Measurements from ENCODE around the gene FXYD2. TPM values are rescaled to one million over a fixed set of nuclear protein-coding genes. Genes with fewer than 3 reads are reported as not detected.

The FXYD2 gene
- total and polyA plus RNA-seq, 2 of the 13 experiments (the other 11 are each of a cell fraction or from before 2014, with no cell fraction given), result 45.9 to 106 TPM

DNA sequence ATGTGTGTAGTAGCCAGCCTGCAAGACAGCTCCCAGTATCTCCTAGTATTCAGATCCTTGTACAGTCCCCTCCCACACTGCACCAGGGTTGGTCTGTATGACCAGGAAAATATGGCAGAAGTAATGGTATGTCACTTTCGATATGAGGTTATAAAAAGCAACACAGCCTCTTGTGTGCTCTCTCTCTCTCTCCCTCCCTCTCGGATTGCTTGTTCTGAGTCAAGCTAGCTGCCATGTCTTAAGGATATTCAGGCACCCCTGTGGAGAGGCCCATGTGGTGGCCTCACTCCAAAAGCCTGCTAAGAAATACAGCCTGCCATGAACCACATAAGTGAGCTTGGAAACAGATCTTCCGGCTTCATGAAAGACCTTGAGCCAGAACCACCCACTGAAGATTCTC, 26.6 kb upstream of the FXYD2 start:
- in situ Hi-C loops (cut with HindIII; ENCODE audit: extremely low pct_ligation_motif_present, low pct_unique_long_range_greater_than_20kb), result no loop called here
- TF ChIP-seq PHF21A (CRISPR knock-in tag; IDR thresholded peaks at IDR 0.05) (no peak), SP2 (CRISPR knock-in tag; IDR thresholded peaks at IDR 0.05) (no peak), MTA3 (CRISPR knock-in tag; IDR thresholded peaks at IDR 0.05) (no peak)
- Histone ChIP-seq H3K9ac (ENCODE audit: insufficient read depth, low read depth, low read length) (no peak overlapping the region), H3K36me3 (replicated peaks in 1 of 2; ENCODE audit: control insufficient read depth in 1 of 2, insufficient read depth in 2 of 2, low read length in 2 of 2) (no peaks in the 10 kb centered on the region), H3K4me2 (ENCODE audit: low read depth, low read length) (no peak overlapping the region), H3K27ac (ENCODE audit: extremely low read length, insufficient read depth, low read length) (no peak overlapping the region), H3K79me2 (ENCODE audit: insufficient read depth, low read length) (no peaks in the 10 kb centered on the region), H3K9me3 (ENCODE audit: low read length) (no peaks in the 10 kb centered on the region), H4K20me1 (ENCODE audit: insufficient read depth, low read length) (no peaks in the 10 kb centered on the region), H3K27me3 (ENCODE audit: control insufficient read depth in 1 of 2, insufficient read depth in 2 of 2, low read length in 2 of 2) (peaks cover 1 to 23% of the 10 kb centered on the region in 2 experiments; a peak in 3 of 5 replicates), H3K4me3 (replicated peaks in 1 of 3; ENCODE audit: insufficient read depth in 1 of 3, low read depth in 2 of 3, low read length in 3 of 3) (no peak overlapping the region), H2AFZ (ENCODE audit: low read length) (no peak overlapping the region), H3K4me1 (ENCODE audit: insufficient read depth, low read length) (no peaks in the 10 kb centered on the region)
- ChIA-PET POLR2A (no interaction called here), CTCF (ENCODE audit: low intra/inter-chr PET ratio, low total read pairs) (no interaction called here)
- BruUV-seq (replicated peaks), result no TSS peak
- intact Hi-C loops (cut with micrococcal nuclease; ENCODE audit: unreplicated experiment), result no loop called here
- 33% methylated on average over 3 of the region's 3 CpGs for WGBS (ENCODE audit: low lambda C conversion rate)
- no peak for DNase-seq (ENCODE audit: low spot score)
- no peak for FAIRE-seq
- no peak for ATAC-seq

DNA sequence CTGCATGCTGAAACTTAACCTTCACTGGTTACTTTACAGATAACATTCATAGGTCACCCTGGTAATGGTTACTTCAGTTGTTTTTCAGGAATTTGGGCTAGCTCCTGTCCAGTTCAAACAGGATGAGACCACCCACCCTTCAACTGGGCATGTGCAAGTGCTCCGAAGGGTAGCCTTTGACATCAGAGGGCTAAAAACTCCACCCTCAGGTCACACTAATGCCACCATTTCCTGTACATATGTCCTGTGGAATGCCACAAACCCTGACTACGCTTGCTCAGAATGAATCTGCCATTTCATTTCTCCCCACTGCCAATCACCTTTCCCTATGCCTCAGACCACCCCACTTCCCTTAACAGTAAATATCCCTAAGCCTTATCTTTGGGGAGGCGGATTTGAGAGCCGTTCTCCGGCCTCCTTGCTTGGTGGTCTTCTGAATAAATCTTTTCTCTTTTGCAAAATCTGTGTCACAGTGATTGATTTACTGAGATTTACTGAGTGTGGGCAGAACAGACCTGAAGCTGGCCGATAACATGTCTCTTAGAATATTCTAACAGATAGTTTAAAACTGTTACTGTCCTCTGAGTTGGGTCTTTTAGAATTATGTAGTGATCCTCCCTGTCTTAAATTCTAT, 25.4 kb upstream of the FXYD2 start:
- Histone ChIP-seq H3K79me2 (ENCODE audit: insufficient read depth, low read length) (no peaks in the 10 kb centered on the region), H3K4me2 (ENCODE audit: low read depth, low read length) (no peak overlapping the region), H3K9ac (ENCODE audit: insufficient read depth, low read depth, low read length) (no peak overlapping the region), H3K27me3 (ENCODE audit: control insufficient read depth in 1 of 2, insufficient read depth in 2 of 2, low read length in 2 of 2) (peaks cover 0 to 19% of the 10 kb centered on the region in 2 experiments; a peak in 3 of 5 replicates), H3K4me3 (replicated peaks in 1 of 3; ENCODE audit: insufficient read depth in 1 of 3, low read depth in 2 of 3, low read length in 3 of 3) (no peak overlapping the region), H3K27ac (ENCODE audit: extremely low read length, insufficient read depth, low read length) (no peak overlapping the region), H3K4me1 (ENCODE audit: insufficient read depth, low read length) (no peaks in the 10 kb centered on the region), H3K9me3 (ENCODE audit: low read length) (no peaks in the 10 kb centered on the region), H4K20me1 (ENCODE audit: insufficient read depth, low read length) (no peaks in the 10 kb centered on the region), H2AFZ (ENCODE audit: low read length) (no peak overlapping the region), H3K36me3 (replicated peaks in 1 of 2; ENCODE audit: control insufficient read depth in 1 of 2, insufficient read depth in 2 of 2, low read length in 2 of 2) (no peaks in the 10 kb centered on the region)
- BruUV-seq (replicated peaks), result no TSS peak
- in situ Hi-C loops (cut with HindIII; ENCODE audit: extremely low pct_ligation_motif_present, low pct_unique_long_range_greater_than_20kb) (no loop called here), intact Hi-C loops (cut with micrococcal nuclease; ENCODE audit: unreplicated experiment) (loop anchor here (10.0 kb wide), 1 partner anchor 55 kb away; no protein-coding TSS in a partner anchor)
- CTCF ChIA-PET (ENCODE audit: low intra/inter-chr PET ratio, low total read pairs), result no interaction called here
- FAIRE-seq (no peak), DNase-seq (ENCODE audit: low spot score) (no peak), ATAC-seq (no peak)
- POLR2A ChIA-PET, result no interaction called here
- 45% methylated on average over 6 of the region's 6 CpGs for WGBS (ENCODE audit: low lambda C conversion rate)
- TF ChIP-seq KMT2A (CRISPR knock-in tag; IDR thresholded peaks at IDR 0.05) (no peak), ZNF788 (CRISPR knock-in tag; IDR thresholded peaks at IDR 0.05; ENCODE audit: borderline replicate concordance) (no peak), JUN (CRISPR knock-in tag; IDR thresholded peaks at IDR 0.05) (no peak), ZNF232 (CRISPR knock-in tag; IDR thresholded peaks at IDR 0.05; ENCODE audit: borderline replicate concordance) (no peak), ZNF841 (CRISPR knock-in tag; IDR thresholded peaks at IDR 0.05; ENCODE audit: borderline replicate concordance) (no peak), FOXP1 (IDR thresholded peaks at IDR 0.05) (no peak), FOXP1 (CRISPR knock-in tag; IDR thresholded peaks at IDR 0.05) (no peak)
- TF ChIP-seq, protein P1, sequence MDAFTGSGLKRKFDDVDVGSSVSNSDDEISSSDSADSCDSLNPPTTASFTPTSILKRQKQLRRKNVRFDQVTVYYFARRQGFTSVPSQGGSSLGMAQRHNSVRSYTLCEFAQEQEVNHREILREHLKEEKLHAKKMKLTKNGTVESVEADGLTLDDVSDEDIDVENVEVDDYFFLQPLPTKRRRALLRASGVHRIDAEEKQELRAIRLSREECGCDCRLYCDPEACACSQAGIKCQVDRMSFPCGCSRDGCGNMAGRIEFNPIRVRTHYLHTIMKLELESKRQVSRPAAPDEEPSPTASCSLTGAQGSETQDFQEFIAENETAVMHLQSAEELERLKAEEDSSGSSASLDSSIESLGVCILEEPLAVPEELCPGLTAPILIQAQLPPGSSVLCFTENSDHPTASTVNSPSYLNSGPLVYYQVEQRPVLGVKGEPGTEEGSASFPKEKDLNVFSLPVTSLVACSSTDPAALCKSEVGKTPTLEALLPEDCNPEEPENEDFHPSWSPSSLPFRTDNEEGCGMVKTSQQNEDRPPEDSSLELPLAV (CRISPR knock-in tag; conservative IDR thresholded peaks at IDR 0.05; ENCODE audit: low read depth), result no peak
- TF ChIP-seq, protein P2, sequence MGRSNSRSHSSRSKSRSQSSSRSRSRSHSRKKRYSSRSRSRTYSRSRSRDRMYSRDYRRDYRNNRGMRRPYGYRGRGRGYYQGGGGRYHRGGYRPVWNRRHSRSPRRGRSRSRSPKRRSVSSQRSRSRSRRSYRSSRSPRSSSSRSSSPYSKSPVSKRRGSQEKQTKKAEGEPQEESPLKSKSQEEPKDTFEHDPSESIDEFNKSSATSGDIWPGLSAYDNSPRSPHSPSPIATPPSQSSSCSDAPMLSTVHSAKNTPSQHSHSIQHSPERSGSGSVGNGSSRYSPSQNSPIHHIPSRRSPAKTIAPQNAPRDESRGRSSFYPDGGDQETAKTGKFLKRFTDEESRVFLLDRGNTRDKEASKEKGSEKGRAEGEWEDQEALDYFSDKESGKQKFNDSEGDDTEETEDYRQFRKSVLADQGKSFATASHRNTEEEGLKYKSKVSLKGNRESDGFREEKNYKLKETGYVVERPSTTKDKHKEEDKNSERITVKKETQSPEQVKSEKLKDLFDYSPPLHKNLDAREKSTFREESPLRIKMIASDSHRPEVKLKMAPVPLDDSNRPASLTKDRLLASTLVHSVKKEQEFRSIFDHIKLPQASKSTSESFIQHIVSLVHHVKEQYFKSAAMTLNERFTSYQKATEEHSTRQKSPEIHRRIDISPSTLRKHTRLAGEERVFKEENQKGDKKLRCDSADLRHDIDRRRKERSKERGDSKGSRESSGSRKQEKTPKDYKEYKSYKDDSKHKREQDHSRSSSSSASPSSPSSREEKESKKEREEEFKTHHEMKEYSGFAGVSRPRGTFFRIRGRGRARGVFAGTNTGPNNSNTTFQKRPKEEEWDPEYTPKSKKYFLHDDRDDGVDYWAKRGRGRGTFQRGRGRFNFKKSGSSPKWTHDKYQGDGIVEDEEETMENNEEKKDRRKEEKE (IDR thresholded peaks at IDR 0.05), result no peak
- TF ChIP-seq, protein P3, sequence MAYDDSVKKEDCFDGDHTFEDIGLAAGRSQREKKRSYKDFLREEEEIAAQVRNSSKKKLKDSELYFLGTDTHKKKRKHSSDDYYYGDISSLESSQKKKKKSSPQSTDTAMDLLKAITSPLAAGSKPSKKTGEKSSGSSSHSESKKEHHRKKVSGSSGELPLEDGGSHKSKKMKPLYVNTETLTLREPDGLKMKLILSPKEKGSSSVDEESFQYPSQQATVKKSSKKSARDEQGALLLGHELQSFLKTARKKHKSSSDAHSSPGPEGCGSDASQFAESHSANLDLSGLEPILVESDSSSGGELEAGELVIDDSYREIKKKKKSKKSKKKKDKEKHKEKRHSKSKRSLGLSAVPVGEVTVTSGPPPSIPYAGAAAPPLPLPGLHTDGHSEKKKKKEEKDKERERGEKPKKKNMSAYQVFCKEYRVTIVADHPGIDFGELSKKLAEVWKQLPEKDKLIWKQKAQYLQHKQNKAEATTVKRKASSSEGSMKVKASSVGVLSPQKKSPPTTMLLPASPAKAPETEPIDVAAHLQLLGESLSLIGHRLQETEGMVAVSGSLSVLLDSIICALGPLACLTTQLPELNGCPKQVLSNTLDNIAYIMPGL (CRISPR knock-in tag; IDR thresholded peaks at IDR 0.05; ENCODE audit: borderline replicate concordance in 1 of 2, low read depth in 1 of 2), result no peak

Data from HepG2 (cell line).